Choroid plexus epithelial cell (primary cell): ENCODE data around the gene SEC14L1.

Source experiments
- DNase-seq: peaks from one replicate; pipeline ENCODE4 v3.0.0-alpha.2; 2010; ENCODE audit warnings: low read depth
- H3K4me3 ChIP-seq: 2 replicates; pipeline ENCODE4 v1.5.1; 2011; ENCODE audit warnings: low read depth, mild to moderate bottlenecking, control low read depth, low read length, moderate library complexity
- TF ChIP-seq, protein P1 (sequence below): conservative IDR thresholded peaks from 2 replicates; pipeline ENCODE4 v1.5.1; 2011; ENCODE audit warnings: low read depth, mild to moderate bottlenecking, control low read depth, inconsistent platforms, low read length, moderate library complexity

Gene SEC14L1

DNA sequence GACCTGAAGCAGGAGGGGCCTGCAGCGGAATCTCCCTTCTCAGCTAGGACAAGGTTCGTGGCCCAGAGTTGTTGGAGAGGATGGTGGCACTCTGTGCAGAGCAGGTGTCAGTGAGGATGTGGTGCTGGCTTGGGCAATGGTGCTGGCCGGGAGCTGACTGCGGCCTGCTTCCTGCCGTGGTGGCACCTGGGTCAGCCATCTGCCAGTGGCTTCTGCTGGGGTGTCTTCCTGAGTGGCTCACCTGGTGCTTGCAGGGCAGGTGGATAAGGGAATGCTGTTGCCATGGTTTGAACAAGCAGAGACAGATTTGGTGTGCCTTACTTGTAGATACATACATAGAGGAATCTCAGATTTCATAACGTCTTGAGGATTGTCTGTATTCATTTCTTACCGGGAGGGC is 69.6 kb downstream of the SEC14L1 start:
- TF ChIP-seq, protein P1, sequence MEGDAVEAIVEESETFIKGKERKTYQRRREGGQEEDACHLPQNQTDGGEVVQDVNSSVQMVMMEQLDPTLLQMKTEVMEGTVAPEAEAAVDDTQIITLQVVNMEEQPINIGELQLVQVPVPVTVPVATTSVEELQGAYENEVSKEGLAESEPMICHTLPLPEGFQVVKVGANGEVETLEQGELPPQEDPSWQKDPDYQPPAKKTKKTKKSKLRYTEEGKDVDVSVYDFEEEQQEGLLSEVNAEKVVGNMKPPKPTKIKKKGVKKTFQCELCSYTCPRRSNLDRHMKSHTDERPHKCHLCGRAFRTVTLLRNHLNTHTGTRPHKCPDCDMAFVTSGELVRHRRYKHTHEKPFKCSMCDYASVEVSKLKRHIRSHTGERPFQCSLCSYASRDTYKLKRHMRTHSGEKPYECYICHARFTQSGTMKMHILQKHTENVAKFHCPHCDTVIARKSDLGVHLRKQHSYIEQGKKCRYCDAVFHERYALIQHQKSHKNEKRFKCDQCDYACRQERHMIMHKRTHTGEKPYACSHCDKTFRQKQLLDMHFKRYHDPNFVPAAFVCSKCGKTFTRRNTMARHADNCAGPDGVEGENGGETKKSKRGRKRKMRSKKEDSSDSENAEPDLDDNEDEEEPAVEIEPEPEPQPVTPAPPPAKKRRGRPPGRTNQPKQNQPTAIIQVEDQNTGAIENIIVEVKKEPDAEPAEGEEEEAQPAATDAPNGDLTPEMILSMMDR: no peak
- DNase-seq: no peak
- no peak overlapping the region for H3K4me3 ChIP-seq

DNA sequence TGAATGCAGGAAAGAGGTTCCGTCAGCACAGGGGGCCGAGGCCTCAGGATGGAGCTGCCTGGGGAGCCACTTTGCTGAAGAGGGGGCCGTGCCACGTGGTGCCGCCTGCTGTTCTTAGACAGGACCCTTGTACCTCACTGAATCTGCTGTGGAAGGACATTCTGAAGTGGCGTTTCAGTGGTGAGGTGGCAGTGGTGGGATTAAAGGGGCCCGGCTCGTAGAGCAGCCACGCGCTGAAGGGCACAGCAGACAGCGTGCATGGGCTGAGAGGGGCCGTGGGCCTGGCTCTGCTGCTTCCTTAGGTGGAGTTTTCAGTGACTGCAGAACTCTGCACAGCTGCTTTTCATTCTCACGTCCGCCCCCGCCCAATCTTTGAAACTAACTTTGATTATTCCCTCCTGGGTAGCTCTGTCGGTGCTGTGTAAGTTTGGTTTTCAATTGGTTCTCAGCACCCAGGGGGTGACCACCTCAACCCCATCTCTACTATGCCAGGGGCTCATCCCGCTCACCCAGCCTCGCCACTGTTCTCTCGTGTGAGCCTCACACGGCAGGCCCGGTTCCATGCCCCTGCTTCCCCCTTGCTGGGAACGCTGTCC is 70.3 kb downstream of the SEC14L1 start:
- TF ChIP-seq, protein P1: no peak
- no peak for DNase-seq
- H3K4me3 ChIP-seq: no peak overlapping the region

DNA sequence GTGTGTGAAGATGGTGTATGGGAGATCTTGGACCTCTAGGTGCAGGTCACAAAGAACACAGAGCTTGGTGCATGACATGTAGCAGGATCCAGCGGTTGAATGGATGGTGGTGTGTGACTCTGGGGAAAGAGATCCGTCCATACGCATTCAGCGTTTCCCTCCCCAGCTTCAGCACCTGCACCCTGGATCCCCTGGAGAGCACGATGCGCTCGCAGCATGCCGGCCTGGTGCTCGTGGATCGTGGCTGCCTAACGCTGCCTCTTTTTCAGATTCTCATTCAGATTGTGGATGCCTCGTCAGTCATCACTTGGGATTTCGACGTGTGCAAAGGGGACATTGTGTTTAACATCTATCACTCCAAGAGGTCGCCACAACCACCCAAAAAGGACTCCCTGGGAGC is 70.9 kb downstream of the SEC14L1 start:
- H3K4me3 ChIP-seq: no peak overlapping the region
- no peak for DNase-seq
- TF ChIP-seq, protein P1: no peak

DNA sequence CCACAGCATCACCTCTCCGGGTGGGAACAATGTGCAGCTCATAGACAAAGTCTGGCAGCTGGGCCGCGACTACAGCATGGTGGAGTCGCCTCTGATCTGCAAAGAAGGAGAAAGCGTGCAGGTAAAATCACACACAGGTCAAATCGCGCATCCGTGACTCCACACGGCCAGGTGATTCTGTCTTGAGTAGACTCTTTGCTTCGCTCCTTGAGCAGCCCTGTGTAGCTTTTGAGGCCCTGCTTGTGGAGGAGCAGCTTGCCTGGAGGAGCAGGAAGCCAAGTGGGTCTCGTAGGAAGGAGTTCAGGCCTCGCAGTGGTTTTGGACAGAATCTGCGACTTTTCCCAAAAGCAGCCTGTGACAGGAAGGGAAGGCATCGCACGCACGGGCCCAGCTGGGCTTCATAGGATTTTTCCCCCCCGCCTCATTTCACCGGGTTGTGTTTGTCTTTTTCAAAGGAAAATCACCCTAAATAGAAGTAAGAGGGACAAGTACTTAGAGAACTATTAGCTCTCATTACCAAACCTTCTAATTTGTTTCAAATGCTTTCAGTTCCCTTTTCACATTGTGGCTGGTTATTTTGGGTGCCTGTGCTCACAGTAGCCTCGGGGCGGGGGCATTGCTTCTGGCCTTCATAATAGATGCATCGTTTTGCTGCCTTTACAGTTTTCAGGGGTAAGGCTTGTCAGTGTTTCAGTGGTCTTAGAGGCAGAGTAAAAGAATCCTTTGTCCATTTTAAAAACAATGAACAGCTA is 71.5 kb downstream of the SEC14L1 start:
- TF ChIP-seq, protein P1: no peak
- H3K4me3 ChIP-seq: no peak overlapping the region
- DNase-seq: no peak

DNA sequence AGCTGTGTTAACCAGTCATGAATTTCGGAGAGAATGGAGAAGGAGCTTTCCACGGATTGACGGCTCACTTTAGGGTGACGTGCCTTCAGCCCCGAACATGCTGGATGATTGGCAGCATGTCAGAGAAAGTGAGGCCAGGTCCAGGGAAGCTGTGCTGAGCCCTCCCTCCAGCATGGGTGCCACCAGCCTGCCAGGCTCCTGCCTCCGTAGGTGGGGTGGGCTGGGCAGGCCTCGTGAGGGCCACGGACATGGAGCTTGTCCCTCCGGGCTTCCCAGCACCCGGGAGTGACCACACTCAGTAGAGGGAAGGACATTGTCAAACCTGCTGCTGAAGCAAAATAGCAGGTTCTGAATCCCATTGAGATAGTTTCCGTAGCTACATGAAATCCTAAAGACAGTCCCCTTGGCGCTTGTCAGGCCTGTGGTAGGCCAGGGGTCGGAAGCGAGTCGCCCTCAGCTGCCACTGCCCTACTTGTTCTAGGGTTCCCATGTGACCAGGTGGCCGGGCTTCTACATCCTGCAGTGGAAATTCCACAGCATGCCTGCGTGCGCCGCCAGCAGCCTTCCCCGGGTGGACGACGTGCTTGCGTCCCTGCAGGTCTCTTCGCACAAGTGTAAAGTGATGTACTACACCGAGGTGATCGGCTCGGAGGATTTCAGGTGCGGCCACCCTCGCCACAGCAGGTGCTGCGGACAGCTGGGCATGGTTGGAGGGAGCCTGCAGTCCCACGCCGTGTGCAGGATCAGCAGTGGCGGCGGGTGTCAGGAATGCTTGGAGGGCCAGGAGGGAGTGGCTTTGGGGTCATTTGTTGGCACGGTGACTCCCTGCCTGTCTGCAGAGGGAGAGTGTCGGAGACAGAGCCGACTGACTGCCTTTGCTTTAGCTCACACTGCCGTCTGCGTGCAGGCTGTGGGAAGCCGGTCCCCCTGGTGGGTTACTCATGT is 72.3 kb downstream of the SEC14L1 start:
- TF ChIP-seq, protein P1: no peak
- no peak overlapping the region for H3K4me3 ChIP-seq
- no peak for DNase-seq

DNA sequence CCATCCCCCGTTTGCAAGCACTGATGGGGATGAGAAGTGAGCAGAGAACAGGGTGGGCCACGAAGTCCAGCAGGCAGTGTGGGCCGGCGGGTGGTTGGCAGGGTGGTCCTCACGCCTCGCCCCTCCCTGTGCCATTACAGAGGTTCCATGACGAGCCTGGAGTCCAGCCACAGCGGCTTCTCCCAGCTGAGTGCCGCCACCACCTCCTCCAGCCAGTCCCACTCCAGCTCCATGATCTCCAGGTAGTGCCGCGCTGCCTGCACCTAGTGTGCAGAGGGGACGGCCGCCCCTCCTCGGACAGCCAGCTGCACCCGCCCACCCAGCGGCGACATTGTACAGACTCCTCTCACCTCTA is 73.0 kb downstream of the SEC14L1 start:
- no peak overlapping the region for H3K4me3 ChIP-seq
- DNase-seq: no peak
- TF ChIP-seq, protein P1: no peak
